GM19467 (cell line): ENCODE data around the gene MRPL34.
"Not testable (repeated sequence)": the region's sequence is repeated elsewhere in the genome, so short reads cannot be mapped to it uniquely, and the experiment has no call there.

Experiments
- ATAC-seq: cut with Tn5 transposase; IDR thresholded peaks from one replicate; pipeline ENCODE4 v1.9.1; 2021; ENCODE audit warnings: mild to moderate bottlenecking, moderate library complexity; ENCODE audit not compliant: unreplicated experiment

The MRPL34 gene

GRCh38 chr19:17305517-17306284 lies at the start of gene MRPL34:
TSS of gene MRPL34 (plus strand) at chr19:17305872. CDS start at chr19:17305893, 21 bp downstream.
- peak; percentile 75 for ATAC-seq

GRCh38 chr19:17256130-17256529 lies 49.5 kb upstream of the MRPL34 start:
- no peak for ATAC-seq

DNA sequence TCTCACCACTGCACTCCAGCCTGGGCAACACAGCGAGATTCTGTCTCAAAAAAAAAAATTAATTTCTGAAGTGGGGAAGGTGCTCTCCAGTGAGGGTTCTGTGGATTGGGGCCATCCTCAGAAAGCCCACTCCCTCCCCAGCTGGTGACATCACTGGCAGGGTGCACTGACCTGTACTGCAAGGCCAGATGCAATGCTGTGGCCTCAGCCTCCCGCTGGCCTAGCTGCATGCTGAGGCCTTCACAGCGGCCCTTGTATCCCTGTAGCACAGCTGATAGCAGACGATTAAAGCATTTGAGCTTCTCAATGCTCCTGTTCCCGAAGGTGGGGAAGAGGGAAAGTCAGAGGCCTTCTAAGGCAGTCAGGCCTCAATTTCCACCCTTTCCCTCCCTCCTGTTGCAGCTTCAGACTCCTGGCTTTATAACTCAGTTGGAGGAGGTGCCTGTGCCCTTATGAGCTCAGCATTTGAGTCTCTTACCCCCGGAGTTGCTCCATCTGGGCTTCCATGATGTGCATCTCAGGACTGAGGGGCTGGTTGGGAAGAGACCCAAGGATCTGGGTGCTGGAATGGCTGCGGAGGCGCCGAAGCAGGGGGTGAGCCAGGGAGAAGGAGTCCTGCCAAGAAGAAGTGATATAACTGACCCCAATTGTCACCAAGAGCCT lies 46.4 kb upstream of the MRPL34 start:
- ATAC-seq, result no peak

DNA sequence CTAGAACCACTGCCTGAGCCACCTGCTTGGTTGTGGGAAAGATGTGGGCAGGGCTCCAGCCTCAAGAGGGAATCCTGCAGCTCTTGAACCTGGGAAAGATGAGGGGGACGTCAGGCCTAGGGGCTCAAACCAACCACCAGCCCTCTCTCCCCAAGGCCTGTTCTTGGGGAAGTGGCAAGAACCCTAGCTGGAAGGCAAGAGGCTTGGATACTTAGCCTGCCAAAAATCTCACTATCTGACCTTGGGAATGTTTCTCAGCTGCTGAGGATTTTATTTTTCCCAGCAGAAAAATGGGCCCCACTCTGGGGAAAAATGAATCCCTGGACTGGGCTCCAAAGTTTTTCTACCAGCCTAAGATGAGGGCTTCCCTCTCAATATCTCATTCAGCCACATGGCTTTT lies 45.7 kb upstream of the MRPL34 start:
- ATAC-seq, result no peak

DNA sequence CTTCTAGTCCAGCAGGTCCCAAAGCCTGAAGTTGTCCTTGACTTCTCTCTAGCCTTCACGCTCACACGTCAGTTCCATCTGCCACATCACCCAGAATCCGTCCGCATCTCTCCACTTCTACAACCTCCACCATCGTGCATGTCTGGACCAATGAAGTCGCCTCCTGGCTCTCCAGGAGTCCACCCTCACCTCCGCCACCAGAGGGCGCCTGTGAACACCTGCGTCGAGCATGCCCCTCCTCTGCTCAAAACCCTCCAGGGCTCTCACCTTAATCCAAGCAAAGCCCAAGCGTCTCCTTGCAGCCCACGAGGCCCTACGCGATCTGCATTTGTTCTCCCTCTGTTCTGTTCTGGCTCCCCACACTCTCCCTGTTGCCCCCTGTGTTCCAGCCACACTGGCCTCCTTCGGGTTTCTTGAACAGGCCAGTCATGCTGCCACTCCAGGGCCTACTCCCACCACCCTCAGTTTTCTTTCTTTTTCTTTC lies 44.8 kb upstream of the MRPL34 start:
- peak; percentile 79 for ATAC-seq

- ATAC-seq, result no peak
These were observed 43.1 kb upstream of the MRPL34 start for GRCh38 chr19:17262557-17262956.

- no peak for ATAC-seq
These were observed 41.7 kb upstream of the MRPL34 start for GRCh38 chr19:17263712-17264640.

DNA sequence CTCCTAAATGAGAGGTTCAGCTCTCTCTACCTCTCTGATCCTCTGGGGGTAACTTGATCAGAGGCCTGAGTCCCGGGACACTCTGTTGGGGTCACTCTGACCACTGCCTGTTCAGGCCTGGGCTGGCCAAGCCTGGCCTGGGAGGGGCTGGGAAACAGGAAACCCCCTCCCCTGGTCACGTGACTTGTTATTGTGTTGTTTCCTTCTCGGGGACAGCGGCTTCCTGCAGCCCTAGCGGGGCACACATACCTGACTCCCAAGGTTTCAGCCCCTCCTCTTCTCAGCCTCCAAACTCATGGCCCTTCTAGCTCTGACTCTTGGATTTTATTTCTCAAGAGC lies 41.1 kb upstream of the MRPL34 start, which contains the start of gene USHBP1:
Gene USHBP1, minus strand, starts transcription at position 105 of the 339 bp plus-strand sequence. CDS start 446 bp downstream, outside the sequence.
- no peak for ATAC-seq

GRCh38 chr19:17266026-17266425 lies 39.6 kb upstream of the MRPL34 start:
- ATAC-seq, result no peak

GRCh38 chr19:17266589-17266974 lies 39.1 kb upstream of the MRPL34 start:
- no peak for ATAC-seq

DNA sequence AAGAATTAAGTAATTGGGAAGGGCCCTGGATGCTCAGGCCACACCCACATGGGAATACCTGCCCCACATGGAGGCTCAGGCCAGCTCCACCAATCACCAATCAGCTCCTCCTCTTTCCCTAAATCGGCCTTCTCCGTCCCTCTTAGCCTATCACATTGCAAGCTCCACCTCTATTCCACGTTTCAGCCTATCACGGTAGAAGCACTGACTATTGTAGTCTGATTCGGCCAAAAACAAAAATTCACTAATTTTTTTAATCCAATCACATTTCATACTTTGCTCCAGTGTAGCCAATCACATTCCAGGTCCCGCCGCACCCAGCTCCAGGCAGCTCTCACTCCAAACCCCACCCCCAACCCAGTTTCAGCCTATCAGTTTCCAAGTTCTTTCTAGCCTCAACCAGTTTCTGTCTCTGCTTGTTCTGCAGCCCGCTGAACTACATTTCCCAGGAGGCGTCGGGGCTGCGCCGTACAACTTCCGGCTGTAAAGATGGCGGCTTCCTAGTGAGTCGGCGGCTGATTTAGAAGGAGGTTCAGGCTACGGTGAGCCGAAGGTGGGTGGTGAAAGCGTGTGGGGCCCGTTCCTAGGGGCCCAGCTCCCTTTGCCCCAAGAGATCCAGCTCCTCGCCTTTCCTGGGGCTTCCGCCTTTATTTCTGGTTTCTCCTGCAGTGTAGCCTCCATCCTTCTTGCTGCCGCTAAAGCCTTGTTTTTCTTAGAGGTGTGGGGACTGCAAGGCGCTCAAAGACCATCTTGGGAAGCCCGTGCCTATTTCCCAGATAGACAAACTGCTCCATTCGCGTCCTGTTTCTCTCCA lies 38.5 kb upstream of the MRPL34 start, which contains the start of gene BABAM1:
Gene BABAM1, plus strand, starts transcription at position 469 of the 814 bp plus-strand sequence. CDS start 1,364 bp downstream, outside the sequence.
- ATAC-seq, result peak; percentile 86

DNA sequence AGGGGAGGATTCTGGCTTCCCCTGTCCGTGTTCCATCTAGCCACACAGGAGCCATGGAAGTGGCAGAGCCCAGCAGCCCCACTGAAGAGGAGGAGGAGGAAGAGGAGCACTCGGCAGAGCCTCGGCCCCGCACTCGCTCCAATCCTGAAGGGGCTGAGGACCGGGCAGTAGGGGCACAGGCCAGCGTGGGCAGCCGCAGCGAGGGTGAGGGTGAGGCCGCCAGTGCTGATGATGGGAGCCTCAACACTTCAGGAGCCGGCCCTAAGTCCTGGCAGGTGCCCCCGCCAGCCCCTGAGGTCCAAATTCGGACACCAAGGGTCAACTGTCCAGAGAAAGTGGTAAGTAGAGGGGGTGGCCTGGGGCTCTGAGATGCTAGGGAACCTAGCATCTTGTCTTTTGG lies 36.9 kb upstream of the MRPL34 start:
- ATAC-seq, result no peak

GRCh38 chr19:17274892-17275291 lies 30.8 kb upstream of the MRPL34 start:
- not testable (repeated sequence) for ATAC-seq

GRCh38 chr19:17275441-17276175 lies 30.1 kb upstream of the MRPL34 start:
- no peak for ATAC-seq

GRCh38 chr19:17279436-17279835 lies 26.2 kb upstream of the MRPL34 start:
- ATAC-seq, result no peak

- ATAC-seq, result no peak
These were observed 24.0 kb upstream of the MRPL34 start, which contains the start of gene ANKLE1 for GRCh38 chr19:17281391-17282304. TSS of gene ANKLE1 (plus strand) at chr19:17281901. CDS start at chr19:17281921, 20 bp downstream.

- ATAC-seq, result no peak
These were observed 23.1 kb upstream of the MRPL34 start for GRCh38 chr19:17282488-17283125.

GRCh38 chr19:17283504-17283996 lies 22.1 kb upstream of the MRPL34 start:
- ATAC-seq, result no peak
